ENCODE results near the gene PCOLCE2.

- TF ChIP-seq CHD2 (IDR thresholded peaks at IDR 0.05; ENCODE audit: low read length), result no peak
- TF ChIP-seq CTCF (IDR thresholded peaks at IDR 0.05; ENCODE audit: control extremely low read depth in 1 of 3, insufficient read depth in 1 of 3, low read depth in 1 of 3, low read length in 3 of 3), result no peak
- TF ChIP-seq POLR2A (IDR thresholded peaks at IDR 0.05; ENCODE audit: control extremely low read depth in 1 of 2, low read depth in 2 of 2, low read length in 2 of 2), result no peak
- TF ChIP-seq YY1 (IDR thresholded peaks at IDR 0.05; ENCODE audit: low read depth, low read length), result no peak
These were observed 2.9 kb downstream of the PCOLCE2 start for GRCh38 chr3:142886021-142886420.

Data from H1 (cell line).